ENCODE results near the gene PROZ. TPM values are rescaled to one million over a fixed set of nuclear protein-coding genes. Genes with fewer than 3 reads are reported as not detected.

The PROZ gene
- total RNA-seq, 1 donor from 2014 or later = not detected

DNA sequence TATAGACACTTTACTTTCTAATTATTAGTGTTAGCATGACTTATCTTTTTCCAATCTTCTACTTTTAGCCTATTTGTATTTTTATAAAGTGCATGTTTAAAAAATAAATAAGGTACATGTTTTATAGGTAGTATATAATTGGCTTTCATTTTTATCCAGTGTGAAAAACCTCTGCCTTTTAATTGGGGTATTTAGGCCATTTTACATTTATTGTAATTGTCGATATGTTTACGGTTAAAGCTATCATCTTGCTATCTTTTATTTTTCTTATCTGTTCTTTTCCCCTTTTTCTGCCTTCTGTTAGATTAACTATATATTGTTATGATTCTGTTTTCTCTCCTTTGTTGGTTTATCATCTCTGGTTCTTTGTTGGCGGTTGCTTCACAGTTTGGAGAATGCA is 9.1 kb downstream of the PROZ start:
- Mint-ChIP-seq H3K27me3 (no peaks in the 10 kb centered on the region), H3K9me3 (peaks cover 3% of the 10 kb centered on the region), H3K36me3 (ENCODE audit: low read depth) (peaks cover 27% of the 10 kb centered on the region), H3K4me1 (peaks cover 5% of the 10 kb centered on the region), H3K4me3 (no peak overlapping the region), H3K27ac (no peak overlapping the region)
- CTCF ChIA-PET = no interaction called here
- TF ChIP-seq, protein P1, sequence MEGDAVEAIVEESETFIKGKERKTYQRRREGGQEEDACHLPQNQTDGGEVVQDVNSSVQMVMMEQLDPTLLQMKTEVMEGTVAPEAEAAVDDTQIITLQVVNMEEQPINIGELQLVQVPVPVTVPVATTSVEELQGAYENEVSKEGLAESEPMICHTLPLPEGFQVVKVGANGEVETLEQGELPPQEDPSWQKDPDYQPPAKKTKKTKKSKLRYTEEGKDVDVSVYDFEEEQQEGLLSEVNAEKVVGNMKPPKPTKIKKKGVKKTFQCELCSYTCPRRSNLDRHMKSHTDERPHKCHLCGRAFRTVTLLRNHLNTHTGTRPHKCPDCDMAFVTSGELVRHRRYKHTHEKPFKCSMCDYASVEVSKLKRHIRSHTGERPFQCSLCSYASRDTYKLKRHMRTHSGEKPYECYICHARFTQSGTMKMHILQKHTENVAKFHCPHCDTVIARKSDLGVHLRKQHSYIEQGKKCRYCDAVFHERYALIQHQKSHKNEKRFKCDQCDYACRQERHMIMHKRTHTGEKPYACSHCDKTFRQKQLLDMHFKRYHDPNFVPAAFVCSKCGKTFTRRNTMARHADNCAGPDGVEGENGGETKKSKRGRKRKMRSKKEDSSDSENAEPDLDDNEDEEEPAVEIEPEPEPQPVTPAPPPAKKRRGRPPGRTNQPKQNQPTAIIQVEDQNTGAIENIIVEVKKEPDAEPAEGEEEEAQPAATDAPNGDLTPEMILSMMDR (IDR thresholded peaks at IDR 0.05) = no peak
- intact Hi-C loops (cut with micrococcal nuclease) = no loop called here
- DNase-seq (no peak), ATAC-seq (ENCODE audit: low read depth) (no peak)
- POLR2A ChIA-PET = no interaction called here

DNA sequence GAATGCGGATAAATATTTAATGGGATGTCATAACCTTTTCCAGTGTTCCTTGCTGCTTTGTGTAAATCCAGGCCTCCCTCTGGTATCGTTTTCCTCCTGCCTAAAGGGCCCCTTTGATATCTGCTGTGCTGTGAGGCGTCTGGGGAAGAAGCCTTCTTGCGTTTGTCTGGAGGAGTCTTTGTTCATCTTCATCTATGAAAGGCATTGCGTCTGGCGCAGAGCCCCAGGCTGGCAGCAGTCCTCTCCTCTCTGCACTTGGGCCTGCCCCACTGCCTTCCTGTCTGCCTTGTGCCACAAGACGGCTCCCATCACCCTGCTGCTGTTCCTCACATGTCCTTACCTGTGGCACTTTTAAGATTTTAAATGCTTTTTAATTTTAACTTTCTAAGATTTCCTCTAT is 9.8 kb downstream of the PROZ start:
- TF ChIP-seq, protein P1 (IDR thresholded peaks at IDR 0.05) = no peak
- ChIA-PET CTCF (no interaction called here), POLR2A (no interaction called here)
- Mint-ChIP-seq H3K4me1 (peaks cover 5% of the 10 kb centered on the region), H3K4me3 (no peak overlapping the region), H3K27me3 (no peaks in the 10 kb centered on the region), H3K9me3 (peaks cover 3% of the 10 kb centered on the region), H3K27ac (no peak overlapping the region), H3K36me3 (ENCODE audit: low read depth) (peaks cover 30% of the 10 kb centered on the region)
- DNase-seq (no peak), ATAC-seq (ENCODE audit: low read depth) (no peak)
- intact Hi-C loops (cut with micrococcal nuclease) = no loop called here

DNA sequence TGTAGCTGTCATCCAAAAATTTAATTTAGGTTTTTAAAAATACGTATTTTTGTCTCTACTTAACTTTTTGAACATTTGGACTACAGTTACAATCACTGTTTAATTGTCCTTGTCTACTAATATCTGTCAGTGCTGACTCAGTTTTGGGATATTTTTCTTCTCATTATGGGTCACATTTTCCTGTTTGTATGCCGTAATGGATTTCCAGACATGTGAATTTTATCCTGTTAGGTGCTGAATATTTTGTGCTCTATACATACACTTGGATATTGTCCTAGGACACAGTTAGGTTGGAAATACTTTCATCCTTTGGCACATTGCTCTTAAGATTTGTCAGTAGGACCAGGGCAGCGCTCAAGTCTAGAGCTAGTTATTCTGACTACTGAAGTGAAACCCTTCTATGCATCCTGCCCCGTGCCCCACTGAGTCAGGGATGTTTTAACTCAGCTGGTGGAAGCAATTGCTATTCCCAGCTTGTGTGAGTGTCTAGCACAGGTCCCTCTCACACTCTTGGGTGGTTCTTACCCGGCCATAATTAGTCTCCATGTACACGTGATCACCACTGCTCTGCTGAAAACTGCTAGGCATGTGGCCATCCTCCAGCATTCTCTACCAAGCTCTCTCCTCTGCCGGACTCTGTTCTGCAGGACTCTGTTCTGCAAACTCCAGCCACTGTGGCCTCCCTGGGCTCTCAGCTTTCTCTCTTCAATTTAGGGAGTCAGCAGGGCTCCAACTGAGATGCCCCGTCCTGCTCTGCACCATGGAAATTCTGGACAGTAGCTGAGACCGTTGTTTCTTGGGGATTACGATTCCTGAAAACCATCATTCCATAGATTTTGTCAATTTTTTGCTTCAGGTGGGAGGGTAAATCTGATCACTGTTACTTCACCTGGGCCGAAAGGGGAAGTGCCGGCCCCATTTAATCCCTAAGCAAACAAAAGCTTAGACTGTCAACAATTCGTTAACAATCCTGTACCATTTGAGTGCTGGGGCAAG is 11.1 kb downstream of the PROZ start:
- Mint-ChIP-seq H3K36me3 (ENCODE audit: low read depth) (peaks cover 36% of the 10 kb centered on the region), H3K27ac (no peak overlapping the region), H3K27me3 (no peaks in the 10 kb centered on the region), H3K4me3 (no peak overlapping the region), H3K4me1 (peaks cover 5% of the 10 kb centered on the region), H3K9me3 (peaks cover 3% of the 10 kb centered on the region)
- TF ChIP-seq, protein P1 (IDR thresholded peaks at IDR 0.05) = no peak
- ChIA-PET POLR2A (no interaction called here), CTCF (no interaction called here)
- DNase-seq (no peak), ATAC-seq (ENCODE audit: low read depth) (no peak)
- intact Hi-C loops (cut with micrococcal nuclease) = no loop called here

DNA sequence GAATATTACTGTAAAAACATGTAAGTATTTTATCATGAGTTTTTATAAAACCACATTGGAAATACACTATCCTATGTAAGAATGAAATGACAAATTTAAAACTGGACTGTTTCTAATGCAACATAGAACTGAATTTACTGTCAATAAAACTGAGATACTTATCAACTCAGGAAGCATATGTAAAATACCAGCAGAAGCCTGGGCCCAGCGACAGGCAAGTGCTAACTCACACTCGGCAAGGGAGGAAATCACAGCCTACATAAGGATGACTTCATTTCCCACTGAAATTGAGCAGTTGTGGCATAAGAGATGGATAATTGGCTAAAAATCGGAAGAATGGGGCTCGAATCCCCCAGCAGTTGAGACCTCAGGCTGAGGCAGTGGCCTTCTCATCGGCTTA is 12.1 kb downstream of the PROZ start:
- TF ChIP-seq, protein P1 (IDR thresholded peaks at IDR 0.05) = no peak
- Mint-ChIP-seq H3K27ac (no peak overlapping the region), H3K4me3 (no peak overlapping the region), H3K4me1 (peaks cover 5% of the 10 kb centered on the region), H3K9me3 (peaks cover 3% of the 10 kb centered on the region), H3K36me3 (ENCODE audit: low read depth) (peaks cover 45% of the 10 kb centered on the region), H3K27me3 (no peaks in the 10 kb centered on the region)
- intact Hi-C loops (cut with micrococcal nuclease) = no loop called here
- ChIA-PET POLR2A (no interaction called here), CTCF (no interaction called here)
- ATAC-seq (ENCODE audit: low read depth) (no peak), DNase-seq (no peak)

DNA sequence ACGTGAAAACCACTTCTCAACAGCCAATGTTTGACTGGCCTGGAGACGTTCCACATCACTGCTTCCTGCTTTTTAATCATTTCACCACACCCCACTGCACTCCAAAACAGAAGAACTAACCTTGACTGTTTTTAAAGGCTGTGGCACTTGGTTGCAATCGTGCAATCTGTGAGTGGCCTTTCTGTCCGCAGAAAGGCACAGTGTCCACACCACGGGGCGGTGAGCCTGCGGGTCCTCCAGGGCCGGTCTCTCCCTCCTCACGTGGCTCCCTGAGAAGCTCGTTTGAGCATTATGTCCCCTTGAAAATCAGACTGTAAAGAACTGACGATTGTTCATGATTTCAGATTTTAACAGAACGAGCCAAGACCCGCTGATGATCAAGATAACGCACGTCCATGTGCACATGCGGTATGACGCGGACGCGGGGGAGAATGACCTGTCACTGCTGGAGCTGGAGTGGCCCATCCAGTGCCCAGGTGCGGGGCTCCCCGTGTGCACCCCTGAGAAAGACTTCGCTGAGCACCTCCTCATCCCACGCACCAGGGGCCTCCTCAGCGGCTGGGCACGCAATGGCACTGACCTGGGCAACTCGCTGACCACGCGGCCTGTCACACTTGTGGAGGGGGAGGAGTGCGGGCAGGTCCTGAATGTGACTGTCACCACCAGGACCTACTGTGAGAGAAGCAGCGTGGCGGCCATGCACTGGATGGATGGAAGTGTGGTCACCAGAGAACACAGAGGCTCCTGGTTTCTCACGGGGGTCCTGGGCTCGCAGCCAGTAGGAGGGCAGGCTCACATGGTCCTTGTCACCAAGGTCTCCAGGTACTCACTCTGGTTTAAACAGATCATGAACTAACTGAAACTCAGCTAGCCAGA is 13.0 kb downstream of the PROZ start:
- TF ChIP-seq, protein P1 (IDR thresholded peaks at IDR 0.05) = no peak
- no peak for ATAC-seq (ENCODE audit: low read depth)
- H3K9me3 Mint-ChIP-seq = peaks cover 3% of the 10 kb centered on the region
- POLR2A ChIA-PET = no interaction called here
- H3K4me1 Mint-ChIP-seq = peaks cover 7% of the 10 kb centered on the region
- intact Hi-C loops (cut with micrococcal nuclease) = no loop called here
- H3K27ac Mint-ChIP-seq = no peak overlapping the region
- H3K4me3 Mint-ChIP-seq = no peak overlapping the region
- CTCF ChIA-PET = no interaction called here
- DNase-seq = no peak
- H3K36me3 Mint-ChIP-seq (ENCODE audit: low read depth) = peaks cover 55% of the 10 kb centered on the region
- no peaks in the 10 kb centered on the region for H3K27me3 Mint-ChIP-seq

Measured in activated B cell treated with CpG ODN at 0.5 μM for 24 hours (primary cell).